Measurements from ENCODE around the gene GRWD1.
A peak's percentile ranks its signal among the peaks of the same experiment; 100 is the strongest.

The GRWD1 gene

GRCh38 chr19:48445606-48446481 is at the start of gene GRWD1:
GRWD1 (plus strand) TSS chr19:48445983; CDS start chr19:48446006, 23 bp downstream.
- peak; percentile 90 for DNase-seq (ENCODE audit: low read depth)

GRCh38 chr19:48396016-48396823 is 49.6 kb upstream of the GRWD1 start:
- no peak for DNase-seq (ENCODE audit: low read depth)

- DNase-seq (ENCODE audit: low read depth): no peak
Observed at GRCh38 chr19:48396824-48397176, 49.0 kb upstream of the GRWD1 start.

GRCh38 chr19:48397263-48398101 is 48.3 kb upstream of the GRWD1 start:
- DNase-seq (ENCODE audit: low read depth): no peak

GRCh38 chr19:48398102-48398374 is 47.7 kb upstream of the GRWD1 start:
- DNase-seq (ENCODE audit: low read depth): no peak

- DNase-seq (ENCODE audit: low read depth): peak; percentile 82
Observed at GRCh38 chr19:48398375-48399235, 47.2 kb upstream of the GRWD1 start.

GRCh38 chr19:48400018-48400742 is 45.6 kb upstream of the GRWD1 start:
- DNase-seq (ENCODE audit: low read depth): no peak

GRCh38 chr19:48401287-48401686 is 44.5 kb upstream of the GRWD1 start:
- no peak for DNase-seq (ENCODE audit: low read depth)

- no peak for DNase-seq (ENCODE audit: low read depth)
Observed at GRCh38 chr19:48403606-48404005, 42.2 kb upstream of the GRWD1 start.

- no peak for DNase-seq (ENCODE audit: low read depth)
Observed at GRCh38 chr19:48405010-48405659, 40.6 kb upstream of the GRWD1 start.

- no peak for DNase-seq (ENCODE audit: low read depth)
Observed at GRCh38 chr19:48405850-48406249, 39.9 kb upstream of the GRWD1 start.

GRCh38 chr19:48413879-48414587 is 31.8 kb upstream of the GRWD1 start:
- DNase-seq (ENCODE audit: low read depth): no peak

GRCh38 chr19:48415395-48415794 is 30.4 kb upstream of the GRWD1 start:
- peak; percentile 45 for DNase-seq (ENCODE audit: low read depth)

GRCh38 chr19:48415806-48416221 is 30.0 kb upstream of the GRWD1 start:
- no peak for DNase-seq (ENCODE audit: low read depth)

GRCh38 chr19:48417421-48417820 is 28.4 kb upstream of the GRWD1 start:
- DNase-seq (ENCODE audit: low read depth): no peak

- no peak for DNase-seq (ENCODE audit: low read depth)
Observed at GRCh38 chr19:48418317-48419064, 27.3 kb upstream of the GRWD1 start.

- peak; percentile 52 for DNase-seq (ENCODE audit: low read depth)
Observed at GRCh38 chr19:48419158-48419920, 26.4 kb upstream of the GRWD1 start.

- DNase-seq (ENCODE audit: low read depth): no peak
Observed at GRCh38 chr19:48421548-48421947, 24.2 kb upstream of the GRWD1 start.
